GM18526 (cell line): ENCODE measurements around the gene GREB1.

ENCODE experiments used
- POLR2A ChIP-seq: IDR thresholded peaks from 3 replicates; pipeline ENCODE4 v1.6.1; 2011; ENCODE audit not compliant: insufficient read length; ENCODE audit errors: extremely low read depth

The GREB1 gene

GRCh38 chr2:11685906-11686470 is 152.1 kb downstream of the GREB1 start:
- no peak for TF ChIP-seq POLR2A

- no peak for TF ChIP-seq POLR2A
Measured at GRCh38 chr2:11687736-11688135, 153.9 kb downstream of the GREB1 start.

GRCh38 chr2:11688222-11689069 is 154.6 kb downstream of the GREB1 start:
- TF ChIP-seq POLR2A: no peak

GRCh38 chr2:11691076-11691660 is 157.3 kb downstream of the GREB1 start:
- TF ChIP-seq POLR2A: no peak
